IMR-90 (cell line): ENCODE data around the gene LRIG1. TPM values are rescaled to one million over a fixed set of nuclear protein-coding genes. Genes with fewer than 3 reads are reported as not detected.

Experiments
- ATAC-seq: fragments of 200-7000 bp; cut with Tn5 transposase; 2 replicates; pipeline ENCODE4 v1.9.1; 2020; ENCODE audit warnings: low read depth, mild to moderate bottlenecking, moderate library complexity
- BruUV-seq: library from RNA; stranded (reverse); fragments of 400-500 nt; replicated peaks from 2 replicates; lab custom pipeline; 2021; lab: Mats Ljungman, UMichigan
- CTCF ChIA-PET: fragments of 300-600 bp; formaldehyde crosslinking; extraction: SDS; loops from one replicate; lab custom pipeline; 2021; ENCODE audit warnings: antibody characterized with exemption; lab: Yijun Ruan, JAX
- POLR2A ChIA-PET: fragments of 300-600 bp; sonication (Branson Sonifier 250); formaldehyde crosslinking; loops from one replicate; lab custom pipeline; 2022; ENCODE audit warnings: antibody characterized with exemption; ENCODE audit not compliant: unreplicated experiment; lab: Charles Lee
- DNase-seq: peaks from one replicate; pipeline ENCODE4 v3.0.0; 2013
- H2AFZ ChIP-seq: replicated peaks from 2 replicates; pipeline ENCODE3; 2013; ENCODE audit warnings: low read length, mild to moderate bottlenecking; ENCODE audit not compliant: poor library complexity
- H2AK5ac ChIP-seq: 2 replicates; pipeline ENCODE4 v1.6.1; 2013; ENCODE audit warnings: low read depth, low read length, inconsistent platforms
- H2AK9ac ChIP-seq: replicated peaks from 2 replicates; pipeline ENCODE3; 2013; ENCODE audit warnings: mild to moderate bottlenecking, low read depth, low read length, moderate library complexity; ENCODE audit not compliant: poor library complexity
- H2BK120ac ChIP-seq: 2 replicates; pipeline ENCODE4 v1.6.1; 2013; ENCODE audit warnings: low read depth, low read length, inconsistent platforms
- H2BK15ac ChIP-seq: 3 replicates; pipeline ENCODE4 v1.6.1; 2013; ENCODE audit warnings: low read depth, low read length, inconsistent platforms
- H2BK20ac ChIP-seq: 2 replicates; pipeline ENCODE4 v1.6.1; 2013; ENCODE audit warnings: low read depth, mild to moderate bottlenecking, inconsistent platforms, low read length, moderate library complexity
- H2BK5ac ChIP-seq: 2 replicates; pipeline ENCODE4 v1.6.1; 2013; ENCODE audit warnings: mild to moderate bottlenecking, low read depth, low read length, inconsistent platforms; ENCODE audit not compliant: poor library complexity, severe bottlenecking
- H3K14ac ChIP-seq: replicated peaks from 2 replicates; pipeline ENCODE4 v1.6.1; 2013; ENCODE audit warnings: low read depth, low read length, inconsistent platforms
- H3K18ac ChIP-seq: 2 replicates; pipeline ENCODE4 v1.6.1; 2013; ENCODE audit warnings: low read depth, low read length, control low read depth
- H3K23ac ChIP-seq: 2 replicates; pipeline ENCODE4 v1.6.1; 2013; ENCODE audit warnings: low read depth, low read length, inconsistent platforms
- H3K27ac ChIP-seq: 2 replicates; pipeline ENCODE4 v1.5.1; 2013; ENCODE audit warnings: mild to moderate bottlenecking, control low read depth, low read length; ENCODE audit not compliant: insufficient read depth
- H3K27me3 ChIP-seq: 2 replicates; pipeline ENCODE4 v1.6.1; 2013; ENCODE audit warnings: low read length; ENCODE audit not compliant: control insufficient read depth, insufficient read depth
- H3K36me3 ChIP-seq: 2 replicates; pipeline ENCODE4 v1.6.1; 2013; ENCODE audit warnings: low read length, mixed read lengths; ENCODE audit not compliant: control insufficient read depth, insufficient read depth
- H3K4ac ChIP-seq: 2 replicates; pipeline ENCODE4 v1.6.1; 2013; ENCODE audit warnings: low read depth, low read length, inconsistent platforms
- H3K4me1 ChIP-seq: 2 replicates; pipeline ENCODE4 v1.6.1; 2013; ENCODE audit warnings: low read length, mixed read lengths; ENCODE audit not compliant: control insufficient read depth, insufficient read depth
- H3K4me2 ChIP-seq: 2 replicates; pipeline ENCODE4 v1.6.1; 2013; ENCODE audit warnings: low read depth, mild to moderate bottlenecking, control low read depth, low read length, moderate library complexity
- H3K4me3 ChIP-seq: 2 replicates; pipeline ENCODE4 v1.5.1; 2013; ENCODE audit warnings: low read depth, mild to moderate bottlenecking, control low read depth, low read length, moderate library complexity; ENCODE audit not compliant: insufficient read depth
- H3K56ac ChIP-seq: 2 replicates; pipeline ENCODE4 v1.6.1; 2013; ENCODE audit warnings: low read length, inconsistent platforms; ENCODE audit not compliant: insufficient read depth; ENCODE audit errors: extremely low read depth
- H3K79me1 ChIP-seq, 2 experiments: 2 replicates each; pipeline ENCODE4 v1.6.1; 2013; ENCODE audit warnings: low read length in 2 of 2, inconsistent platforms in 1 of 2, low read depth in 1 of 2
- H3K9ac ChIP-seq: 2 replicates; pipeline ENCODE4 v1.6.1; 2013; ENCODE audit warnings: low read depth, low read length, control low read depth
- H3K9me1 ChIP-seq: 2 replicates; pipeline ENCODE4 v1.6.1; 2013; ENCODE audit warnings: low read length, inconsistent platforms; ENCODE audit not compliant: insufficient read depth
- H3K9me3 ChIP-seq: 2 replicates; pipeline ENCODE4 v1.6.1; 2013; ENCODE audit warnings: low read length; ENCODE audit not compliant: control insufficient read depth, insufficient read depth
- H4K20me1 ChIP-seq: 2 replicates; pipeline ENCODE4 v1.6.1; 2013; ENCODE audit warnings: low read length, inconsistent platforms; ENCODE audit not compliant: insufficient read depth
- H4K5ac ChIP-seq: 2 replicates; pipeline ENCODE4 v1.6.1; 2013; ENCODE audit warnings: mild to moderate bottlenecking, low read depth, low read length, control low read depth
- H4K8ac ChIP-seq, 2 experiments: 2 replicates each; pipeline ENCODE4 v1.6.1; 2013; ENCODE audit warnings: low read depth in 2 of 2, low read length in 2 of 2, control low read depth in 1 of 2, inconsistent platforms in 1 of 2
- H4K91ac ChIP-seq: 2 replicates; pipeline ENCODE4 v1.6.1; 2013; ENCODE audit warnings: low read depth, low read length, inconsistent platforms; ENCODE audit not compliant: insufficient read depth
- BHLHE40 ChIP-seq: fragments of 150-350 bp; IDR thresholded peaks from 2 replicates; pipeline ENCODE4 v1.6.1; 2016; ENCODE audit warnings: mild to moderate bottlenecking, low read depth, low read length
- FOS ChIP-seq: fragments of 150-350 bp; IDR thresholded peaks from 2 replicates; pipeline ENCODE4 v1.6.1; 2016; ENCODE audit warnings: low read depth, low read length
- MAFK ChIP-seq: IDR thresholded peaks from 2 replicates; pipeline ENCODE4 v1.6.1; 2012; ENCODE audit warnings: low read depth, low read length, improper control_type of control experiment
- MXI1 ChIP-seq: IDR thresholded peaks from 2 replicates; pipeline ENCODE4 v1.6.1; 2012; ENCODE audit warnings: low read depth, mild to moderate bottlenecking, low read length, moderate library complexity, borderline replicate concordance
- POLR2A ChIP-seq: IDR thresholded peaks from 2 replicates; pipeline ENCODE4 v1.6.1; 2012; ENCODE audit warnings: mild to moderate bottlenecking, low read depth, low read length
- RAD21 ChIP-seq: IDR thresholded peaks from 2 replicates; pipeline ENCODE4 v1.6.1; 2012; ENCODE audit warnings: low read length, improper control_type of control experiment
- RFX5 ChIP-seq: IDR thresholded peaks from 2 replicates; pipeline ENCODE4 v1.8.0; 2012; ENCODE audit warnings: low read depth, mild to moderate bottlenecking, low read length, moderate library complexity
- SMC3 ChIP-seq: fragments of 150-350 bp; IDR thresholded peaks from 2 replicates; pipeline ENCODE4 v1.6.1; 2016; ENCODE audit warnings: low read depth, mild to moderate bottlenecking, antibody characterized with exemption, low read length, moderate library complexity
- WGBS, 2 experiments: methylation state at CpG; one replicate each; pipeline versions ENCODE4 v1.1.5 to v1.1.7; 2013; ENCODE audit warnings: missing lambda C conversion rate in 2 of 2; ENCODE audit not compliant: insufficient read length in 1 of 2; ENCODE audit errors: extremely low coverage in 2 of 2; 5-methylcytosine and 5-hydroxymethylcytosine counted together
- dilution Hi-C: fragments of 300-500 bp; cut with HindIII; formaldehyde crosslinking; loops from one replicate; pipeline ENCODE4 v1.14.3; 2018; ENCODE audit warnings: low sequenced_read_pairs; ENCODE audit not compliant: unreplicated experiment
- in situ Hi-C: fragments of 300-500 bp; cut with MboI; formaldehyde crosslinking; loops from 3 replicates; pipeline ENCODE4 v1.14.3; 2019; ENCODE audit warnings: low sequenced_read_pairs, inconsistent platforms, mixed read lengths
- intact Hi-C: fragments of 100-400 bp; cut with micrococcal nuclease; formaldehyde crosslinking; loops from 2 replicates; pipeline ENCODE4 v1.10.0; 2022
- polyA plus RNA-seq, 3 experiments: library from polyadenylated mRNA; depleted of rRNA; stranded (reverse); fragments of >200 nt; gene quantifications; 2 replicates each; pipeline ENCODE4 v1.2.3, GENCODE V29; 2012; ENCODE audit warnings: low replicate concordance in 1 of 3
- total RNA-seq: library from RNA; depleted of rRNA; stranded (reverse); fragments of >200 nt; gene quantifications from 2 replicates; pipeline ENCODE4 v1.2.3, GENCODE V29; 2012
- TF ChIP-seq, protein P1 (sequence below): fragments of 150-350 bp; IDR thresholded peaks from 2 replicates; pipeline ENCODE4 v1.6.1; 2016; ENCODE audit warnings: low read depth, mild to moderate bottlenecking, low read length, moderate library complexity, borderline replicate concordance

Gene LRIG1
- total and polyA plus RNA-seq, 2 of the 4 experiments (the other 2 are of a cell fraction) = 62.8 to 87.8 TPM

DNA sequence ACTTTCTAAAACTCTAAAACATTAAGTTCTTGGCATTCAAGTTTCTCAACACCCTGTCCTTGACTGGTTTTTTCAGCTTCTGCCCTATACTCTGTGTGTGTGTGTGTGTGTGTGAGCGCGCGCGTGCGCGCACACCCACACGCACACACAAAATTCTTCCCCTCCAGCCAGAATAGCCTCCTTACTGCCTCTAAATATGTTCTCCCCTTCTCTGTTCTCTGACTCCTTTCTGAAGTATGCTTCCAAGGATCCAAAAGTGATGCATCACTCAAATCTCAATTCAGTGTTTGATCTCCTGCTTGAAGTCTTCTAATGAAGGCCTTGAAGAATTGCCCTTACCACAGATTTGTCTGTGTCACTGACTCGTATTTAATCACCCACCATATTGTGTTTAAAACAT, 150.2 kb downstream of the LRIG1 start:
- no peak overlapping the region for H4K8ac ChIP-seq
- TF ChIP-seq RAD21 (no peak), FOS (no peak), MAFK (no peak), MXI1 (no peak), RFX5 (no peak), SMC3 (no peak), POLR2A (no peak), BHLHE40 (no peak)
- TF ChIP-seq, protein P1, sequence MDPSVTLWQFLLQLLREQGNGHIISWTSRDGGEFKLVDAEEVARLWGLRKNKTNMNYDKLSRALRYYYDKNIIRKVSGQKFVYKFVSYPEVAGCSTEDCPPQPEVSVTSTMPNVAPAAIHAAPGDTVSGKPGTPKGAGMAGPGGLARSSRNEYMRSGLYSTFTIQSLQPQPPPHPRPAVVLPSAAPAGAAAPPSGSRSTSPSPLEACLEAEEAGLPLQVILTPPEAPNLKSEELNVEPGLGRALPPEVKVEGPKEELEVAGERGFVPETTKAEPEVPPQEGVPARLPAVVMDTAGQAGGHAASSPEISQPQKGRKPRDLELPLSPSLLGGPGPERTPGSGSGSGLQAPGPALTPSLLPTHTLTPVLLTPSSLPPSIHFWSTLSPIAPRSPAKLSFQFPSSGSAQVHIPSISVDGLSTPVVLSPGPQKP = no peak
- H3K27me3 ChIP-seq = no peaks in the 10 kb centered on the region
- no peaks in the 10 kb centered on the region; a peak in 2 of 4 replicates for H3K79me1 ChIP-seq
- no peak overlapping the region for H2AK9ac ChIP-seq
- H4K20me1 ChIP-seq = no peaks in the 10 kb centered on the region
- dilution Hi-C loops = no loop called here
- intact Hi-C loops = loop anchor here (5.0 kb wide), 1 partner anchor 53 kb away; no protein-coding TSS in a partner anchor
- no peak overlapping the region for H3K14ac ChIP-seq
- H3K9me1 ChIP-seq = peaks cover 7% of the 10 kb centered on the region
- H3K4me3 ChIP-seq = no peak overlapping the region
- ChIA-PET POLR2A (no interaction called here), CTCF (interaction anchor here (1.1 kb wide), 1 partner anchor 58 kb away, joined by 4 read pairs; no protein-coding TSS in a partner anchor)
- H2AK5ac ChIP-seq = no peak overlapping the region
- in situ Hi-C loops = no loop called here
- H3K4me2 ChIP-seq = no peak overlapping the region
- H3K4me1 ChIP-seq = peaks cover 5% of the 10 kb centered on the region
- no peaks in the 10 kb centered on the region for H3K36me3 ChIP-seq
- H2BK20ac ChIP-seq = no peak overlapping the region
- H2BK15ac ChIP-seq = no peak overlapping the region
- DNase-seq (peak; percentile 61), ATAC-seq (peak; percentile 18; the same call in 1 of the 2 replicates)
- H4K91ac ChIP-seq = no peak overlapping the region
- no CpG with 5 or more reads among the region's 8 CpGs for WGBS, 2 experiments
- no peak overlapping the region for H3K23ac ChIP-seq
- H2BK5ac ChIP-seq = no peak overlapping the region
- H3K18ac ChIP-seq = no peak overlapping the region
- H3K27ac ChIP-seq = no peak overlapping the region
- no peak overlapping the region for H3K9ac ChIP-seq
- H4K5ac ChIP-seq = no peak overlapping the region
- no peak overlapping the region for H3K56ac ChIP-seq
- no peaks in the 10 kb centered on the region for H3K9me3 ChIP-seq
- no TSS peak for BruUV-seq
- no peak overlapping the region for H3K4ac ChIP-seq
- H2BK120ac ChIP-seq = no peak overlapping the region
- H2AFZ ChIP-seq = no peak overlapping the region
